MG63 (cell line): ENCODE data around the gene NTN5. TPM values are rescaled to one million over a fixed set of nuclear protein-coding genes. Genes with fewer than 3 reads are reported as not detected.
A peak's percentile ranks its signal among the peaks of the same experiment; 100 is the strongest.
"Not testable (repeated sequence)": the region's sequence is repeated elsewhere in the genome, so short reads cannot be mapped to it uniquely, and the experiment has no call there.

Experiments used
- DNase-seq: peaks from one replicate; pipeline ENCODE4 v3.0.0-alpha.2; 2020
- H3K27me3 ChIP-seq: fragments of 250-450 bp; sonication (Bioruptor Pico); 2 replicates; pipeline ENCODE4 v1.5.1; 2020; ENCODE audit warnings: mild to moderate bottlenecking, moderate library complexity
- H3K36me3 ChIP-seq: fragments of 250-450 bp; sonication (Bioruptor Pico); 2 replicates; pipeline ENCODE4 v1.5.1; 2020; ENCODE audit warnings: mild to moderate bottlenecking, moderate library complexity
- H3K4me3 ChIP-seq: fragments of 250-450 bp; sonication (Bioruptor Pico); 2 replicates; pipeline ENCODE4 v1.5.1; 2020; ENCODE audit warnings: mild to moderate bottlenecking, moderate library complexity
- H3K9me3 ChIP-seq: fragments of 250-450 bp; sonication (Bioruptor Pico); 2 replicates; pipeline ENCODE4 v1.5.1; 2020; ENCODE audit warnings: mild to moderate bottlenecking, moderate library complexity
- total RNA-seq: library from RNA; depleted of rRNA; stranded (reverse); fragments of >200 nt; shearing (Covaris generic); gene quantifications from 2 replicates; pipeline ENCODE4 v1.2.3, GENCODE V29; 2014; ENCODE audit warnings: low replicate concordance; rRNA removed

NTN5 gene, protein sequence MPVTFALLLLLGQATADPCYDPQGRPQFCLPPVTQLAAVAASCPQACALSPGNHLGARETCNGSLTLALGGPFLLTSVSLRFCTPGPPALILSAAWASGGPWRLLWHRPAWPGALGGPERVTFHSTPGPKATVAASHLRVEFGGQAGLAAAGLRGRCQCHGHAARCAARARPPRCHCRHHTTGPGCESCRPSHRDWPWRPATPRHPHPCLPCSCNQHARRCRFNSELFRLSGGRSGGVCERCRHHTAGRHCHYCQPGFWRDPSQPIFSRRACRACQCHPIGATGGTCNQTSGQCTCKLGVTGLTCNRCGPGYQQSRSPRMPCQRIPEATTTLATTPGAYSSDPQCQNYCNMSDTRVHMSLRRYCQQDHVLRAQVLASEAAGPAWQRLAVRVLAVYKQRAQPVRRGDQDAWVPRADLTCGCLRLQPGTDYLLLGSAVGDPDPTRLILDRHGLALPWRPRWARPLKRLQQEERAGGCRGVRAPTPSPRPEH
- total RNA-seq, result not detected in 2 replicates

- Histone ChIP-seq H3K27me3 (no peaks in the 10 kb centered on the region), H3K9me3 (no peaks in the 10 kb centered on the region), H3K36me3 (no peaks in the 10 kb centered on the region), H3K4me3 (no peak within 1 kb of the TSS)
- DNase-seq, result no peak
These were observed at the start of gene NTN5 for GRCh38 chr19:48672994-48673393. Gene NTN5 (minus strand): TSS chr19:48673017. CDS start chr19:48670986, 2,031 bp downstream.

- Histone ChIP-seq H3K36me3 (no peaks in the 10 kb centered on the region), H3K9me3 (peaks cover 9% of the 10 kb centered on the region), H3K4me3 (no peak overlapping the region), H3K27me3 (no peaks in the 10 kb centered on the region)
- no peak for DNase-seq
These were observed 49.4 kb upstream of the NTN5 start for GRCh38 chr19:48722196-48722708.

DNA sequence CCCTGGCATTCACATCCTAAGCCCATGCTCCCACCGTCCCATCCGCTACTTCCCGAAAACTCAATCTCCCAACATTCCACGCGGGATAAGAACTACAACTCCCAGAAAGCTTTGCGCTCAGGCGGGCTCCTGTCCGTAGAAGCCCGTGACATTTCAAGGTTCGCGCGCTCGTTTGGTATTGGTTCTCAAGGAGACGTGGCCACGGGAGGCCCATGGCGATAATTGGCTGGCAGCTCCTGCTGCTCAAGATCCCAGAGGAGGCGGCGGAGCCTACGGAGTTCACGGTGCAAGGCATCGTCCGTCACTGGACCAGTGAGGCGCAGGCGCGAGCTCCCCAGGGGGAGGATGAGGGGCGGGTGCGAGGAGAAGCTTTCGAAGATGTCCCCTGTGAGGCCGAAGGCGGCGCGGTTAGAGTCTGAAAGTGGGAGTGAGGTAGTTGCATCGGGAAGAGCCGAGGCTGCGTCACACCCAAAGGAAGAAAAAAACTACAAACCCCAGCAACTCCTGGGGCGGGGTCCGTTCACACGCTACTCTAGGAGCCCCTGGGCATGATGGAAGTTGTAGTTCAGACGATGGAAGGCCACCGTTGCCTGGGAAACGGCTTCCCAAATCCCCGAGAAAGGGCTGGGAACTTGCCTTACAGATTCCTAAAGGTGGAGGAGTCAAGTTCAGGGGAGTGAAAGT lies 47.9 kb upstream of the NTN5 start:
- DNase-seq, result peak; percentile 96
- Histone ChIP-seq H3K4me3 (peak overlapping the region; percentile 62), H3K36me3 (no peaks in the 10 kb centered on the region), H3K9me3 (no peaks in the 10 kb centered on the region), H3K27me3 (no peaks in the 10 kb centered on the region)

GRCh38 chr19:48720251-48720612 lies 47.4 kb upstream of the NTN5 start:
- Histone ChIP-seq H3K27me3 (no peaks in the 10 kb centered on the region), H3K36me3 (no peaks in the 10 kb centered on the region), H3K4me3 (peak overlapping the region; percentile 62), H3K9me3 (no peaks in the 10 kb centered on the region)
- DNase-seq, result no peak

DNA sequence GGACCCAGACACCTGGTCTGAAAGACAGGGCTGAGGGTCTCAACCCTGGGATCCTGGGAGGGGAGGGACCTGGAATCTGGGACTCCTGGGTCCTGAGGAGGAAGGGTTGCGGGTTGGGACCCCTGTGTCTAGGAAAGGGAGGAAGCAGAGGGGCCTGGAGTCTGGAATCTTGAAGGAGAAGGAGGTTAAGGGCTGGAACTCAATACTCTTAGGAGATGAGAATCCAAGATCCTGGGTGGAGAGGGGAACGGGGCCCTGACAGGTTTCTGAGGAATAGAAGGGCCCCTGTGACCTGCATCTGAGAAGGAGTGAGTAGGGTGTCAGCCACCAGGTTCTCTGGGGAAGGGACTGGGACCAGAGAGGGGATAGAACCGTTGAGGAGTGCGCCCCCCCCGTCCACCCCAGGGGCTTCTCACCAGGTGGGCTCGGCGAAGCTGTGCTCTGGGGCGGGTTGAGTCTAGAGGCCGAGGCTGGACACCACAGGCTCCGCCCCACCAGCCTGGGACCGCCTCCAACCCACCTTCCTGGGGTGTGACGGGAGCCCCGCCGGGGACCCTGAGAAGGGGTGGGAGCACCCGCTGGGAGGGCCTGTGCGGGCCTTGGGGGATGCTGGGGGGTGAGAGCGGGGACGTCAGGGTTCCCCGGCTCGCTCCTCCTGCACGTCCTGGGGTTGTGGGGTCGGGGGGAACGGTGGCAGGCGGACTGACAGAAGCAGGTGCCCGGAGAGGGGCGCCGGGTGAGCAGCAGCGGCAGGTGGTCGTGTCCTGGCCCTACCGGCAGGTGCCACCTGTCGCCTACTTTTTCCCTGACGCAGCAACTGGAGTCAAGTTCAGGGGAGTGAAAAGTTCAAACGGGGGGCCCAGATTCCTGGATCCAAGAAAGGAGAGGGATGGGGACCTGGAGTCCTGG lies 46.7 kb upstream of the NTN5 start, which contains the start of gene MAMSTR:
Gene MAMSTR (minus strand): TSS at position 463 of the 909 bp plus-strand sequence. CDS start 694 bp downstream, outside the sequence.
- no peak for DNase-seq
- Histone ChIP-seq H3K36me3 (no peaks in the 10 kb centered on the region), H3K9me3 (no peaks in the 10 kb centered on the region), H3K27me3 (no peaks in the 10 kb centered on the region), H3K4me3 (peak within 1 kb of the TSS; percentile 62)

DNA sequence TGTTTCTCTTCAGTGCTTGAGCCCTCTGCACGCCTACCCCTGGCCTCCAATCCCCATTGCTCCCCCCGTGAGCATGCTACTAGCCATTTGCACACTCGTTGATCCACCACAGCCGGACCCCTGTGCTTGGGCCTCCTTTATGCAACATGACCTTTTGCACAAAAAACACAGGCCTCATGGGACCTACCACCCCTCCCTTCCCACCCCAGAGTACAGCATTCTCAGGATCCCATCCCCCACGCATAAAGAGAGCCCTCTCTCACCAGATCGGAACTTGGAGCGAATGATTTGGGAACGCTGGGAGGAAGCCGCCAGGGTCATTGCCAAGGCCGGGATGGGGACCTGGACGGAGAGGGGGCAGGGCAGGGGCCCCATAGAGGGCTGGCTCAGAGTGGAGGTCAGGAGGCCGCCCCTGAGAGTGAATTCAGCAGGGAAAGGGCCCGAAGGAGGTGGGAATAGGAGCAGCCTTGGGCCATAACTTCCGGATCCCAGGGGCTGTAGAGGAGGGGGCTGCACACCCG lies 46.0 kb upstream of the NTN5 start:
- no peaks in the 10 kb centered on the region for H3K9me3 ChIP-seq
- H3K27me3 ChIP-seq, result no peaks in the 10 kb centered on the region
- no peaks in the 10 kb centered on the region for H3K36me3 ChIP-seq
- H3K4me3 ChIP-seq, result no peak overlapping the region
- DNase-seq, result no peak

DNA sequence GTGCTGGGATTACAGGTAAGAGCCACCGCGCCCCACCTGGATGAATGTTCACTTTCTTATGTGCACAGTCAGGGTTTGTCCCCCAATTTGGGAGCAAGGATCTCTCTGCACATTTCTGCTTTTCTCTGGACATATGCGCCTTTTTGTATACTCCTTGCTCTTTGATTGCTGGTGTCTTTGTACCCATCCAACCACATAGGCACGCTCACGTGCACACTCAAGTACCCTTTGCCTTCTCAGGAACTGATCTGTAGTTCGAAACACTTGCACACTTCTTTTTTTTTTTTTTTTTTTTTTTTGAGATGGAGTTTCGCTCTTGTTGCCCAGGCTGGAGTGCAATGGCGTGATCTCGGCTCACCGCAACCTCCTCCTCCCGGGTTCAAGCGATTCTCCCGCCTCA lies 45.3 kb upstream of the NTN5 start:
- H3K9me3 ChIP-seq, H3K36me3 ChIP-seq, H3K27me3 ChIP-seq, DNase-seq, H3K4me3 ChIP-seq: not testable (repeated sequence)

GRCh38 chr19:48716562-48717291 lies 43.9 kb upstream of the NTN5 start:
- peak; percentile 91 for DNase-seq
- Histone ChIP-seq H3K36me3 (no peaks in the 10 kb centered on the region), H3K27me3 (no peaks in the 10 kb centered on the region), H3K4me3 (peak overlapping the region; percentile 12), H3K9me3 (no peaks in the 10 kb centered on the region)

GRCh38 chr19:48715681-48716171 lies 42.9 kb upstream of the NTN5 start:
- Histone ChIP-seq H3K36me3 (no peaks in the 10 kb centered on the region), H3K27me3 (no peaks in the 10 kb centered on the region), H3K4me3 (no peak overlapping the region), H3K9me3 (no peaks in the 10 kb centered on the region)
- no peak for DNase-seq

DNA sequence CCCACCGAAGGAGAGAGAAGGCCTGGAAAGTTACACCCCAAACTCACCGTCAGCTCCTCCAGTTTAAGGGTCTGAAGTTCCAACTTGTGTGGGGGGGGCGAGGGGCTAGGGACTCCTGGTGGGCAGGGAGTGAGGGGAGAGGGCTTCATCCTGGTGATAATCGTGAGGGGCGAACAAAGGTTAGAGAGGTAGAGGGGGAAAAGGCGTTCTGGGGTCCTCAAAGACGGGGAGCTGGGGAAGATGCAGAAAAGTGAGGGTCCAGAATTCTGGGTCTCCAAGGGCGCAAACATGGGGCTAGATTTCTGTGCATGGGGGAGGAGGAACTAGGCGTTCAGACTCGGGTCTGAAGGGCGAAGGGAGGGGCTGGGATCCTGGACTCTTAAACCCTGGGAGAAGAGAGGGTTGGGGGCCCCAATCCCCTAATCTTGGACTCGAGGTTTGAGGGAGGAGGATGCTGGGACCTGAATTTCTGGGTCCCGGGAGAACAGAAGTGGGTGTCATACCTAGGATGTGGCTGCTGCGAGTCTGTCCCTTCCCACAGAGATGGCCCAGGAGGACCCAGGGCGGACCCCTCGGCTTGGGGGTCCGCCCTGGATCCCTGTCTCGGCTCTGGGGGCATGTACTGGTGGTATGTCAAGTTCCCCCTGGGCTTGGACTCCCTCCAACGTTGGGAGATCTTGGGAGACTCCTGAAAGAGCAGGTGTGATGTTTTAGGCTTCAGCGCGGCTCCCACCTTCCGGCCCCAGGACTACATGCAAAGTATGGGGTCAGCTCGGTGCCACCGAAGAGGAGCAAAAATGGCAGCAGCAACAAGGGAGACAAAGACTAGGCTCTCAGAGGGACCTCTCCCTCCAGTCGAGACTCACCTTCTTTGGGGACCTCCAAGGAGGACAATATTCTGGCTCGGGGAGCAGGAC lies 42.2 kb upstream of the NTN5 start:
- no peaks in the 10 kb centered on the region for H3K36me3 ChIP-seq
- DNase-seq, result no peak
- no peaks in the 10 kb centered on the region for H3K27me3 ChIP-seq
- no peaks in the 10 kb centered on the region for H3K9me3 ChIP-seq
- peak overlapping the region; percentile 56 for H3K4me3 ChIP-seq

DNA sequence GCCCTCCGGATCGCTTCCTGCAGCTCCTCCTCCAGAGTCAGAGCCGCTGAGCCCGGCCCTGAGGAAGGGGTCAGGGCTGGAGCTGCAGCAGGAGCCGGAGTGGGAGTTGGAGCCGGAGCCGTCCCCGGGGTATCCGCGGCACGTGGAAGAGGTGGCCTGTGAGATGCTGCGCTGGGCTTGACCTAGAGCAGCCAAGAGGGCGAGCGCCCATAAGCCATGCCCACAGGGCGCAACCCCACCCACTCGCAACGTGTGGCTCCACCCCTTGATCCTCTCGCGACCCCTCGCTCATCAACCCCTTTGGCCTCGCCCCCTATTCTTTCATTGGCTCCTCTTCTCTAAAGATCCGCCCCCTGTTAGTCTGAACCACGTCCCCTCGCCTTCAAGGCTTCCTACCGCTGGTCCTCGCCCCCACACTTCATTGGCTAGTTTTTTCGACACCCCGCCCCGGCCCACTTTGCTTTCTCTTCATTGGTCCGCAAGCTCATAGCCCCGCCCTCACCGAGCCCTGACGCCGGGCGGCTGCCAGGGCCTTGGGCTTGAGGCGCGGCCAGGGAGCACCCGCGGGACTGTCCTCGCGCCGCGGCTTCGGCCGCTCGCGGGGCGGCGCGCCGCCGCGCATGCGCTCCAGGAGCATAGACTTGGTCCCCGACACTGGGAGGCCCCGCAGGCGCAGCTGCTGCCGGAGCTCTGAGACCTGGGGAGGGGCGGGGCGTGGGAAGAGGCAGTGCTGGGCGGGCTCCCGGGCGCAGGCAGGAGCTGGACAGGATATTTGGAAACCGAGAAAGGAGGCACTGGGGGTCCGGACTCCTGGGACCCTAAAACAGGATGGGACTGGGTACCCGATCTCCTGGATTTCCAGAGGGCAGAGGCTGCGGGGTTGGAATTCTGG lies 41.3 kb upstream of the NTN5 start:
- no peaks in the 10 kb centered on the region for H3K36me3 ChIP-seq
- H3K9me3 ChIP-seq, result no peaks in the 10 kb centered on the region
- DNase-seq, result peak; percentile 99
- no peaks in the 10 kb centered on the region for H3K27me3 ChIP-seq
- peak overlapping the region; percentile 64 for H3K4me3 ChIP-seq

DNA sequence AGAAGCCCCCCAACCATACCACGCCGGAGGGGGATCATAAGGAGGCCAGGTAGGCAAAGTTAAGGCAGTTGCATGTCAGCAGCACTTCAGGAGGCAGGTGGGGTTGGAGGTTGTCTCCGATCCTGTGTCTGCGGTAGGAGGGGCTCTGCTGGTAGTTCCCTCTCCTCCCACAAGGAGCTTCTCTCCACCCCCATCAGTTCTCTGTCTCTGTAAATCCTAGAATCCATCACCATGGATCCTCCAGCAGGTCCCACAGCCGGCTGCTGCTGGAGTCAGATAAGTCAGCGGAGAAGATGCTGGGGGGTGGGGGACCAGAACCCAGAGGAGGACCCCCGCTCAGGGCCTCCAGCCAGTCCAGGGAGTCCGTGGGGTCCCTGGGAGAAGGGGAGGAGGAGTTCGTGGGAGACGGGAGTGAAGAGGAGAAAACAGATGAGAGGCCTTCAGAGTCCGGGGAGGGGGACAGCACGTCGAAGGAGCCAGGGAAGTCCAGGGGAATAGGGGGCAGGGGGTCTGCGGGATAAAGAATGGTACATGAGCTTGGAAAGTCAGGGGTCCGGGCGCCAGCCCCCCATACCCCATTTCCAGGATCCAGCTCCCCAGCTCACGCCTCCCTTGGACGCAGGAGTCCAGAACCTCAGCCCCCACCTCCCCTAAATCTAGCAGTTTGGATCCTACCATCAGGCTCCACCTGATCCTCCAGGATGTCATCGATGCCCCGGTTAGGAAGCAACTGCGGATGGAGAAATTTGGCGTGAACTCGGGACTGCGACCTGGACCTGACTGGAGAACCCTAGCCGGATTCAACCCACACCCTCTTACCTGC lies 40.4 kb upstream of the NTN5 start:
- no peaks in the 10 kb centered on the region for H3K27me3 ChIP-seq
- DNase-seq, result no peak
- peak overlapping the region; percentile 64 for H3K4me3 ChIP-seq
- H3K9me3 ChIP-seq, result no peaks in the 10 kb centered on the region
- no peaks in the 10 kb centered on the region for H3K36me3 ChIP-seq

GRCh38 chr19:48711106-48711662 lies 38.4 kb upstream of the NTN5 start:
- no peaks in the 10 kb centered on the region for H3K36me3 ChIP-seq
- no peak overlapping the region for H3K4me3 ChIP-seq
- no peak for DNase-seq
- no peaks in the 10 kb centered on the region for H3K9me3 ChIP-seq
- H3K27me3 ChIP-seq, result no peaks in the 10 kb centered on the region
